Suprapubic skin (tissue), 4 donors: ENCODE data around the gene THRB. TPM values are rescaled to one million over a fixed set of nuclear protein-coding genes. Genes with fewer than 3 reads are reported as not detected.

Source experiments
- DNase-seq, 2 donors: peaks; one replicate each; pipeline ENCODE4 v3.0.0-alpha.2; 2019; ENCODE audit warnings: low spot score in 2 of 2
- H3K27ac ChIP-seq: fragments of 200-600 bp; sonication (generic); one replicate; pipeline ENCODE4 v1.5.1; 2019
- H3K27me3 ChIP-seq: fragments of 200-600 bp; sonication (generic); one replicate; pipeline ENCODE4 v1.5.1; 2019
- H3K36me3 ChIP-seq: fragments of 200-600 bp; sonication (generic); one replicate; pipeline ENCODE4 v1.5.1; 2019
- H3K4me1 ChIP-seq: fragments of 200-600 bp; sonication (generic); one replicate; pipeline ENCODE4 v1.5.1; 2019
- H3K4me3 ChIP-seq: fragments of 200-600 bp; sonication (generic); one replicate; pipeline ENCODE4 v1.5.1; 2019; ENCODE audit warnings: mild to moderate bottlenecking
- H3K9me3 ChIP-seq: fragments of 200-600 bp; sonication (generic); one replicate; pipeline ENCODE4 v1.5.1; 2019
- EP300 ChIP-seq: sonication (generic); formaldehyde crosslinking; IDR thresholded peaks from one replicate; pipeline ENCODE4 v1.6.1; 2017; ENCODE audit warnings: antibody characterized with exemption
- POLR2A ChIP-seq, 2 donors: fragments of 450-650 bp; IDR thresholded peaks; one replicate each; pipeline ENCODE4 v1.6.1; 2017; ENCODE audit warnings: antibody characterized with exemption in 2 of 2, mild to moderate bottlenecking in 2 of 2, moderate library complexity in 2 of 2
- POLR2AphosphoS5 ChIP-seq, 3 donors: sonication (generic); formaldehyde crosslinking; IDR thresholded peaks; one replicate each; pipeline ENCODE4 v1.6.1; 2017; ENCODE audit warnings: antibody characterized with exemption in 3 of 3
- WGBS: methylation state at CpG from one replicate; pipeline ENCODE4 v1.1.5; 2018; 5-methylcytosine and 5-hydroxymethylcytosine counted together
- total RNA-seq, 4 donors: library from RNA; depleted of rRNA; stranded (reverse); fragments of >200 nt; gene quantifications; one replicate each; pipeline ENCODE4 v1.1.0, GENCODE V29; 2016
- TF ChIP-seq, protein P1 (sequence below), 2 donors: fragments of 200-600 bp in 1 of 2; fragments of 450-650 bp in 1 of 2; sonication (generic) in 1 of 2; IDR thresholded peaks; one replicate each; pipeline ENCODE4 v1.5.1; 2016 to 2019; ENCODE audit warnings: antibody characterized with exemption in 2 of 2, mild to moderate bottlenecking in 1 of 2, moderate library complexity in 1 of 2

The THRB gene
- total RNA-seq, 4 donors from 2014 or later = 16.6 to 32.9 (median 24.4) TPM

DNA sequence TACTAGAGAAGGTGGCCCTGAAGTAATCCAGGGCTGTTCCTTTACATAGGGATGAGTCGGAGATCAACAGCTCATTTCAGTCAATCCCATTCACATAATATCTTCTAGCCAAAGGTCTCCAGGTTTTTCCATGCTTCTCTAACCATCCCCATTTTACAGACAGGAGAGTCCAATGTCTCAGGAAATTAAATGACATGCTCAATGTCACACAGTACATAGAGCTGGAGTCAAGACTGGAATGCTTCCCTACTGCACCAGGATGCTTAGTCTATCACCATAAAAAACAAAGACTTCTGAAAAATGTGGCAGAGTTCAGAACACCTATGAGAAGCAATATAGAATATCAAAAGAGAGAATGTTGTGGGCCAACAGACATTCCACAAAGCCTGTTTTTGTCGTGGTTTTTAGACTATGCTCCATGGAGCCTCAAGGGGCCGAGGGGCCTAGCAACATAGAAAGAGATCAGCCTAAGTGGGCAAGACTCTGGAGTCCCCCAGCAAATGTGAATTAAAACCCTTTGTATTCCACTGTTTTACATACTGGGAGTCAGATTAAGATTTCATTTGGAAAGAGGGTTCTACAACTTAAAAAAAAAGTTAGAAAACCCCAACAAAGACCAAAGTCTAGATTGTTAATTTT lies 122.0 kb downstream of the THRB start:
- H3K4me3 ChIP-seq = no peak overlapping the region
- no peak overlapping the region for H3K27ac ChIP-seq
- 82% methylated on average over 3 of the region's 3 CpGs for WGBS
- peaks cover 14% of the 10 kb centered on the region for H3K4me1 ChIP-seq
- H3K9me3 ChIP-seq = no peaks in the 10 kb centered on the region
- no peaks in the 10 kb centered on the region for H3K36me3 ChIP-seq
- no peaks in the 10 kb centered on the region for H3K27me3 ChIP-seq
- TF ChIP-seq EP300 (no peak), POLR2A (IDR thresholded peaks at IDR 0.05) (no peak)
- TF ChIP-seq, protein P1, sequence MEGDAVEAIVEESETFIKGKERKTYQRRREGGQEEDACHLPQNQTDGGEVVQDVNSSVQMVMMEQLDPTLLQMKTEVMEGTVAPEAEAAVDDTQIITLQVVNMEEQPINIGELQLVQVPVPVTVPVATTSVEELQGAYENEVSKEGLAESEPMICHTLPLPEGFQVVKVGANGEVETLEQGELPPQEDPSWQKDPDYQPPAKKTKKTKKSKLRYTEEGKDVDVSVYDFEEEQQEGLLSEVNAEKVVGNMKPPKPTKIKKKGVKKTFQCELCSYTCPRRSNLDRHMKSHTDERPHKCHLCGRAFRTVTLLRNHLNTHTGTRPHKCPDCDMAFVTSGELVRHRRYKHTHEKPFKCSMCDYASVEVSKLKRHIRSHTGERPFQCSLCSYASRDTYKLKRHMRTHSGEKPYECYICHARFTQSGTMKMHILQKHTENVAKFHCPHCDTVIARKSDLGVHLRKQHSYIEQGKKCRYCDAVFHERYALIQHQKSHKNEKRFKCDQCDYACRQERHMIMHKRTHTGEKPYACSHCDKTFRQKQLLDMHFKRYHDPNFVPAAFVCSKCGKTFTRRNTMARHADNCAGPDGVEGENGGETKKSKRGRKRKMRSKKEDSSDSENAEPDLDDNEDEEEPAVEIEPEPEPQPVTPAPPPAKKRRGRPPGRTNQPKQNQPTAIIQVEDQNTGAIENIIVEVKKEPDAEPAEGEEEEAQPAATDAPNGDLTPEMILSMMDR (IDR thresholded peaks at IDR 0.05) = no peak
- DNase-seq = no peak

DNA sequence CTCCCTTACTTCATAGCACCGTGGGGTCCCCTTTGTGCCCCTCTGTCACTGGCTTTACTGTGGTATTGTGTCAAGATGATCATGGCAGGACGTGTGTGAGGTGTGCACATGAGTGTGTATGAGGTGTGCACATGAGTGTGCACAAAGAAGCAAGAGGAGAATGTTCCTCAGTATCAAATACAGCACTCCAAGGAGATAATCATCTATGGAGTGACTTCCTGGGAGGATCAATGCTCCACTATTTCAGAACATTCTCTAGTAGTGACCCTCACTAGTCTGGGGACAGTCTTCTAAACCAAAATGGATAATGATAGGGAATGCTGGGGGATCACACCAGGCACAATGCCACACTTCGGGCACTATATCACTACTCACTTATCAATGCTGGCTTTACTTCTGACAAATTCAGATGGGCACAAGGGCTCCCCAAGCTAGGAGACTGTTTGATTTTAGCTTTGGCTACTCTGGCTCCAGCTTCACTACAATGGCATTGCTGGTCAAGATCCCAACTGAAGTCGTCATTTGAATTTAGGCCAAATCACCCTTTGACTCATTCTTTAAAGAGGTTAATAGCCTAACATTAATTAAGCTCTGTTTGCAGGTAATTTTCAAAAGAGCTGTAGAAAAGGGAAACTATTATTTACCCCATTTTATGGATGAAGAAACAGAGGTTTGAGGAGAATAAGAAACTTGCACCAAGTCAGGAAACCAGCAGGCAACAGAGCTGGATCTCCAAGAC lies 124.1 kb downstream of the THRB start:
- TF ChIP-seq, protein P1 (IDR thresholded peaks at IDR 0.05) = no peak
- TF ChIP-seq EP300 (no peak), POLR2AphosphoS5 (IDR thresholded peaks at IDR 0.05) (no peak)
- no peak for DNase-seq
- H3K9me3 ChIP-seq = no peaks in the 10 kb centered on the region
- 67% methylated on average over 4 of the region's 4 CpGs for WGBS
- no peak overlapping the region for H3K4me3 ChIP-seq
- H3K36me3 ChIP-seq = no peaks in the 10 kb centered on the region
- no peaks in the 10 kb centered on the region for H3K27me3 ChIP-seq
- peaks cover 13% of the 10 kb centered on the region for H3K4me1 ChIP-seq
- H3K27ac ChIP-seq = no peak overlapping the region

DNA sequence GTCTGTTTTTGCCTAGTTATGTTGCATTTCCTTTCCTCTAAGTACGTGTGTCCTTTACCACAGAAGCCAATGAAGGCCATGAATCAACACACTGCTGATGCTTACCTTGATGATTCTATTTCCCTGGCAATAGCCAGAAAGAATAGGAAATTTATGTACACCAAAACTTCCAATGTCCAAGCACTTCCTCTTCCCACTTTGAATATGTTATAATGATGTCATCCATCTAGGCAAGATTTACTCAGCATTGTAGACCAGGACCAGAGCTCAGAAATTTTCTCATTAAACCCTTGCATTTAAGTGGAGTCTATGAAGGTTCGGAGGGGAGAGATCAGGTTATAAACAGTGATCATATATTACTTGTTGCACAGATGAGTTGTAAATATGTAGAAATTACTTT lies 126.0 kb downstream of the THRB start:
- 93% methylated on average over 2 of the region's 2 CpGs for WGBS
- H3K4me1 ChIP-seq = peaks cover 16% of the 10 kb centered on the region
- no peaks in the 10 kb centered on the region for H3K27me3 ChIP-seq
- no peaks in the 10 kb centered on the region for H3K9me3 ChIP-seq
- no peak overlapping the region for H3K27ac ChIP-seq
- TF ChIP-seq EP300 = no peak
- no peak for TF ChIP-seq POLR2A (IDR thresholded peaks at IDR 0.05)
- TF ChIP-seq POLR2AphosphoS5 (IDR thresholded peaks at IDR 0.05) = no peak
- TF ChIP-seq, protein P1 (IDR thresholded peaks at IDR 0.05) = no peak
- H3K36me3 ChIP-seq = no peaks in the 10 kb centered on the region
- no peak for DNase-seq
- no peak overlapping the region for H3K4me3 ChIP-seq

DNA sequence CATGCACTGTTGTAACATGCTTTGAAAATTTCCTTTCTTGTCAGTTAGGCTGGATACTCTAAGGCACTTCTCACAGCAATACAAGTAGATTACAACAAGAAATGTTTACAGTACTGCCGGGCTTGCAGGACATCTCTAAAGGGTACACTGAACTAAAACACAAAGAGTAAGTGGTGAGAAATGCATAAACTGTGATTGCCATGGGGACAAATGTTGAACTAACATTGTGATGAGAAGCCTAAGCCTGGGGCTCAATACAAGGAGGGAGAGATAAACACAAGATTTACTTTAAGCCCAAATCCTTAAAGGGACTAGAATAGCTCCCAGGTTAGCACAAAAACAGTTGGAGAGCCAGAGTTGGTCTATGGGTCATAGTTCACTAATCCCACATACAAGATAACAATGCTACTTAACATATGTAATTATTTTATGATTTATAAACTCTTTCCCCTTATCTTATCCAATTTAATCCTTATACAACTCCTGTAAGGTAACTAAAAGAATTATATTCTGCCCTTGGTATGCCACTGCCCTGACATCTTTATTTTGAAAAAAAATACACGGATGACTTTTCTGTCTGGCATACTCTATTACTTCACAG lies 126.9 kb downstream of the THRB start:
- Histone ChIP-seq H3K4me3 (no peak overlapping the region), H3K9me3 (no peaks in the 10 kb centered on the region), H3K36me3 (no peaks in the 10 kb centered on the region), H3K27ac (no peak overlapping the region), H3K27me3 (no peaks in the 10 kb centered on the region), H3K4me1 (peaks cover 19% of the 10 kb centered on the region)
- WGBS = 76% methylated on average over 2 of the region's 2 CpGs
- TF ChIP-seq POLR2A (IDR thresholded peaks at IDR 0.05) = no peak
- TF ChIP-seq, protein P1 (IDR thresholded peaks at IDR 0.05) = no peak
- no peak for TF ChIP-seq POLR2AphosphoS5 (IDR thresholded peaks at IDR 0.05)
- TF ChIP-seq EP300 = no peak
- no peak for DNase-seq

DNA sequence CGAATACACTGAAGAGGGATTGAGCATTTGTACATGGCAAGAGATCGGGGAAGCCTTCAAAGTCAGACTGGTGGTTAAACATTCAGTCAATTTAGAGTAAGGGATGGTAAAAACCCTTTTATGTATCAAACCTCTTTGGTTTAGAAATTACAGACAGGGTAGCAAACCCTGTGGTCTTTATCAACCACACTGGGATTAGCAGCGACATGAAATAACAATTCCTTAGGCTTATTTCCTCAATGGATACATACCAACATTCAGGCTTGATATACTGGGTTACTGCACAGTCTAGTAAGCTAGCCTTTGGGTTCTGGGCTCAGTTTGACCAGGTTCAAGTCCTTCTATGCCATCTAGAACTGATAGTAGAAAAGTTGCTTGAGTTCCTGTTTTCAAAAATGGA lies 127.4 kb downstream of the THRB start:
- 85% methylated on average over 3 of the region's 3 CpGs for whole genome bisulfite sequencing
- Histone ChIP-seq H3K9me3 (no peaks in the 10 kb centered on the region), H3K36me3 (no peaks in the 10 kb centered on the region), H3K27me3 (no peaks in the 10 kb centered on the region), H3K27ac (no peak overlapping the region), H3K4me1 (peaks cover 22% of the 10 kb centered on the region), H3K4me3 (no peak overlapping the region)
- TF ChIP-seq POLR2AphosphoS5 (IDR thresholded peaks at IDR 0.05) = no peak
- TF ChIP-seq, protein P1 (IDR thresholded peaks at IDR 0.05) = no peak
- TF ChIP-seq EP300 = no peak
- no peak for TF ChIP-seq POLR2A (IDR thresholded peaks at IDR 0.05)
- no peak for DNase-seq
